K562 (cell line): ENCODE data around the gene OLFML2A. TPM values are rescaled to one million over a fixed set of nuclear protein-coding genes. Genes with fewer than 3 reads are reported as not detected.

ENCODE experiments used
- CEBPZ ChIP-seq: fragments of 150-350 bp; IDR thresholded peaks from 2 replicates; pipeline ENCODE4 v1.6.1; 2014; ENCODE audit warnings: low read depth, mild to moderate bottlenecking, low read length, borderline replicate concordance
- CTCF ChIP-seq, 3 experiments: IDR thresholded peaks in 2 of 3; conservative IDR thresholded peaks in 1 of 3; 2 replicates each; pipeline ENCODE4 v1.5.1; 2011 to 2012; ENCODE audit warnings: low read length in 3 of 3, mild to moderate bottlenecking in 3 of 3, control low read depth in 2 of 3, improper control_type of control experiment in 1 of 3, inconsistent platforms in 1 of 3, low read depth in 1 of 3, mixed read lengths in 1 of 3, moderate library complexity in 1 of 3; ENCODE audit not compliant: insufficient read depth in 2 of 3
- CXXC5 ChIP-seq: fragments of 250-450 bp; sonication (Bioruptor Pico); IDR thresholded peaks from 2 replicates; pipeline ENCODE4 v1.8.0; 2022; ENCODE audit warnings: inconsistent platforms, mild to moderate bottlenecking, moderate library complexity
- E2F8 ChIP-seq: fragments of 450-650 bp; IDR thresholded peaks from 2 replicates; pipeline ENCODE4 v1.7.1; 2018; ENCODE audit warnings: mild to moderate bottlenecking, low read depth; ENCODE audit not compliant: partially characterized antibody
- EGR1 ChIP-seq: fragments of 450-650 bp; conservative IDR thresholded peaks from 2 replicates; pipeline ENCODE4 v1.6.1; 2017; ENCODE audit warnings: mild to moderate bottlenecking
- EHMT2 ChIP-seq: fragments of 450-650 bp; IDR thresholded peaks from 2 replicates; pipeline ENCODE4 v1.6.1; 2018; ENCODE audit warnings: antibody characterized with exemption
- HMGXB4 ChIP-seq: sonication (generic); formaldehyde crosslinking; IDR thresholded peaks from 2 replicates; pipeline ENCODE4 v1.8.1; 2023; ENCODE audit warnings: mild to moderate bottlenecking, missing genetic modification reagents
- ILF3 ChIP-seq: fragments of 450-650 bp; IDR thresholded peaks from 2 replicates; pipeline ENCODE4 v1.6.1; 2018; ENCODE audit warnings: antibody characterized with exemption, mild to moderate bottlenecking, moderate library complexity, borderline replicate concordance
- MYC ChIP-seq, 2 experiments: fragments of 250-450 bp in 1 of 2; sonication (Bioruptor Pico) in 1 of 2; IDR thresholded peaks; 2 replicates each; pipeline versions ENCODE4 v1.5.1 to v1.6.1; 2012 to 2021; ENCODE audit warnings: low read depth in 2 of 2, borderline replicate concordance in 1 of 2, improper control_type of control experiment in 1 of 2, low read length in 1 of 2, mild to moderate bottlenecking in 1 of 2, moderate library complexity in 1 of 2
- NFIC ChIP-seq: fragments of 450-650 bp; IDR thresholded peaks from 2 replicates; pipeline ENCODE4 v1.6.1; 2017; ENCODE audit warnings: mild to moderate bottlenecking, inconsistent platforms
- PHF21A ChIP-seq: fragments of 450-650 bp; IDR thresholded peaks from 2 replicates; pipeline ENCODE4 v1.6.1; 2017; ENCODE audit warnings: low read depth, borderline replicate concordance
- RFX5 ChIP-seq: IDR thresholded peaks from 2 replicates; pipeline ENCODE4 v1.6.1; 2011; ENCODE audit warnings: low read depth, mild to moderate bottlenecking, improper control_type of control experiment, low read length
- SRF ChIP-seq, 2 experiments: fragments of 250-450, 450-650 bp in 1 of 2; sonication (Bioruptor Pico) in 1 of 2; sonication (generic) in 1 of 2; formaldehyde crosslinking; IDR thresholded peaks; 2 replicates each; pipeline versions ENCODE4 v1.5.0 to v1.5.1; 2020 to 2022; ENCODE audit warnings: mild to moderate bottlenecking in 1 of 2, missing genetic modification reagents in 1 of 2
- TAF9B ChIP-seq: fragments of 450-650 bp; IDR thresholded peaks from 2 replicates; pipeline ENCODE4 v1.6.1; 2018; ENCODE audit warnings: mild to moderate bottlenecking; ENCODE audit not compliant: partially characterized antibody
- TFAP4 ChIP-seq: sonication (generic); formaldehyde crosslinking; IDR thresholded peaks from 2 replicates; pipeline ENCODE4 v1.8.0; 2022; ENCODE audit warnings: missing genetic modification reagents, mild to moderate bottlenecking, moderate library complexity, borderline replicate concordance
- ZNF174 ChIP-seq: fragments of 250-450 bp; sonication (Bioruptor Pico); IDR thresholded peaks from 2 replicates; pipeline ENCODE4 v1.4.0; 2020; ENCODE audit warnings: mild to moderate bottlenecking
- ZNF507 ChIP-seq: conservative IDR thresholded peaks from 2 replicates; pipeline ENCODE4 v1.6.1; 2017; ENCODE audit warnings: missing genetic modification characterization, missing compliant biosample characterization
- polyA plus RNA-seq, 8 experiments: library from polyadenylated mRNA; depleted of rRNA in 4 of 8; stranded (reverse) in 5 of 8; unstranded in 3 of 8; fragments of >200 nt; fragmentation: Nextera tagmentation in 2 of 8; fragmentation: Illumina TruSeq in 1 of 8; extraction: Ambion mirVana in 2 of 8; extraction: Trizol in 1 of 8; gene quantifications; 2 replicates each; pipeline versions ENCODE4 v1.2.1 to v1.2.3, GENCODE V29; 2011 to 2014; ENCODE audit warnings: inconsistent platforms in 1 of 8, missing spikeins in 1 of 8
- total RNA-seq, 7 experiments: library from RNA; depleted of rRNA in 6 of 7; stranded (reverse); fragments of >200 nt in 6 of 7; fragmentation: Illumina TruSeq in 2 of 7; extraction: Trizol in 2 of 7; gene quantifications; 2 replicates each; pipeline versions ENCODE4 v1.2.1 to v1.2.3, GENCODE V29; 2011 to 2021; ENCODE audit warnings: low replicate concordance in 1 of 7

The OLFML2A gene
- total and polyA plus RNA-seq, 9 of the 15 experiments (the other 6 are each of a cell fraction or from before 2014, with no cell fraction given): 0.16 TPM; not detected in 8

- TF ChIP-seq CEBPZ: no peak
- TF ChIP-seq ILF3: no peak
- peak; percentile 56 for TF ChIP-seq EGR1
- TF ChIP-seq RFX5: no peak
- TF ChIP-seq TAF9B: no peak
- no peak for TF ChIP-seq ZNF507 (tag)
- no peak for TF ChIP-seq NFIC
- TF ChIP-seq ZNF174: no peak
- no peak for TF ChIP-seq E2F8
- no peak for TF ChIP-seq HMGXB4 (CRISPR knock-in tag)
- no peak for TF ChIP-seq PHF21A
- no peak for TF ChIP-seq SRF (CRISPR knock-in tag; IDR thresholded peaks at IDR 0.05)
- no peak for TF ChIP-seq MYC (IDR thresholded peaks at IDR 0.05; ENCODE audit: low read depth, low read length)
- no peak for TF ChIP-seq MYC (CRISPR knock-in tag; IDR thresholded peaks at IDR 0.05; ENCODE audit: borderline replicate concordance, low read depth)
- TF ChIP-seq CTCF (IDR thresholded peaks at IDR 0.05 in 2 of 3, conservative IDR thresholded peaks at IDR 0.05 in 1 of 3; ENCODE audit: insufficient read depth in 2 of 3, low read depth in 1 of 3, low read length in 3 of 3): peak; percentile 67 to 84 (median 77)
- peak; percentile 42; the same call in 1 of the 2 replicates for TF ChIP-seq TFAP4 (CRISPR knock-in tag)
- TF ChIP-seq EHMT2: no peak
- no peak for TF ChIP-seq CXXC5
Observed at GRCh38 chr9:124840300-124840833, 63.4 kb downstream of the OLFML2A start (continued).
